DND-41 (cell line): Measurements from ENCODE around the gene DNAH7.
"Not testable (repeated sequence)": the region's sequence is repeated elsewhere in the genome, so short reads cannot be mapped to it uniquely, and the experiment has no call there.

Experiments used
- EZH2 ChIP-seq: IDR thresholded peaks from 3 replicates; pipeline ENCODE4 v1.6.1; 2012; ENCODE audit warnings: borderline replicate concordance, low read depth, mild to moderate bottlenecking, moderate library complexity, low read length, inconsistent platforms; ENCODE audit not compliant: severe bottlenecking
- TF ChIP-seq, protein P1 (sequence below): IDR thresholded peaks from 2 replicates; pipeline ENCODE4 v1.5.1; 2012; ENCODE audit warnings: borderline replicate concordance, low read length, moderate library complexity, mild to moderate bottlenecking; ENCODE audit not compliant: poor library complexity, severe bottlenecking; ENCODE audit errors: extremely low read depth

DNA sequence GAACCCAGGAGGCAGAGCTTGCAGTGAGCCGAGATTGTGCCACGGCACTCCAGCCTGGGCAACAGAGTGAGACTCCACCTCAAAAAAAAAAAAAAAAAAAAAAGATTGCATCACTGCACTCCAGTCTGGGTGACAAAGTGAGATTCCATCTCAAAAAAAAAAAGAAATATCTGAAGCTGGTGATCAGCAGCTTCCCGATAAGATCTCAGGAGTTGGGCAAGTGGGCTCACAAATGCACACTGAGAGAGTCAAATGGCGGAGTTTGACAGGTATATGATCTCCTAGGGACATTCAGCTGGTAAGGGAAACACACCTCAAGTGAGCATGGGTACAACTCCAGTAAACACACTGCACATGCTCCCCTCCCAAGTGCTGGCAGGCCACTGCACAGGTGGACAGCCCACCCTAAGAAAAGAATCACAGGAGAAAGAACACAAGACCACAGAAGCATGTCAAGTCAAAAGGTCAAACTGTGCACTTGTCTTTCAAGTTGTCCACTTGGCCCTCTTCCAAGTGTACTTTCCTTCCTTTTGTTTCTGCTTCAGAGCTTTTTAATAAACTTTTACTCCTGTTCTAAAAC is 151.5 kb downstream of the DNAH7 start:
- TF ChIP-seq, protein P1, sequence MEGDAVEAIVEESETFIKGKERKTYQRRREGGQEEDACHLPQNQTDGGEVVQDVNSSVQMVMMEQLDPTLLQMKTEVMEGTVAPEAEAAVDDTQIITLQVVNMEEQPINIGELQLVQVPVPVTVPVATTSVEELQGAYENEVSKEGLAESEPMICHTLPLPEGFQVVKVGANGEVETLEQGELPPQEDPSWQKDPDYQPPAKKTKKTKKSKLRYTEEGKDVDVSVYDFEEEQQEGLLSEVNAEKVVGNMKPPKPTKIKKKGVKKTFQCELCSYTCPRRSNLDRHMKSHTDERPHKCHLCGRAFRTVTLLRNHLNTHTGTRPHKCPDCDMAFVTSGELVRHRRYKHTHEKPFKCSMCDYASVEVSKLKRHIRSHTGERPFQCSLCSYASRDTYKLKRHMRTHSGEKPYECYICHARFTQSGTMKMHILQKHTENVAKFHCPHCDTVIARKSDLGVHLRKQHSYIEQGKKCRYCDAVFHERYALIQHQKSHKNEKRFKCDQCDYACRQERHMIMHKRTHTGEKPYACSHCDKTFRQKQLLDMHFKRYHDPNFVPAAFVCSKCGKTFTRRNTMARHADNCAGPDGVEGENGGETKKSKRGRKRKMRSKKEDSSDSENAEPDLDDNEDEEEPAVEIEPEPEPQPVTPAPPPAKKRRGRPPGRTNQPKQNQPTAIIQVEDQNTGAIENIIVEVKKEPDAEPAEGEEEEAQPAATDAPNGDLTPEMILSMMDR: not testable (repeated sequence)
- not testable (repeated sequence) for TF ChIP-seq EZH2
